Measurements from ENCODE around the gene PGGHG. TPM values are rescaled to one million over a fixed set of nuclear protein-coding genes. Genes with fewer than 3 reads are reported as not detected.

Gene PGGHG
- total and polyA plus RNA-seq, 8 donors, result 3.5 to 44.0 (median 16.2) TPM

- Histone ChIP-seq H3K36me3 (peaks cover 7 to 19% (median 18%) of the 10 kb centered on the region in 4 donors), H3K27ac (no peak overlapping the region), H3K27me3 (peaks cover 0 to 4% (median 3%) of the 10 kb centered on the region in 3 donors), H3K4me1 (no peaks in the 10 kb centered on the region), H3K4me3 (no peak overlapping the region), H3K9me3 (no peaks in the 10 kb centered on the region)
- WGBS, 5 donors, result 66 to 82% (median 71%) methylated on average over 14 of the region's 14 CpGs
- TF ChIP-seq CTCF (IDR thresholded peaks at IDR 0.05) (no peak), POLR2A (IDR thresholded peaks at IDR 0.05) (no peak)
- DNase-seq, result no peak
- intact Hi-C loops (cut with DNase I; ENCODE audit: low total_unique reads), result no loop called here
Observed at GRCh38 chr11:256952-257737, 31.8 kb upstream of the PGGHG start.

DNA sequence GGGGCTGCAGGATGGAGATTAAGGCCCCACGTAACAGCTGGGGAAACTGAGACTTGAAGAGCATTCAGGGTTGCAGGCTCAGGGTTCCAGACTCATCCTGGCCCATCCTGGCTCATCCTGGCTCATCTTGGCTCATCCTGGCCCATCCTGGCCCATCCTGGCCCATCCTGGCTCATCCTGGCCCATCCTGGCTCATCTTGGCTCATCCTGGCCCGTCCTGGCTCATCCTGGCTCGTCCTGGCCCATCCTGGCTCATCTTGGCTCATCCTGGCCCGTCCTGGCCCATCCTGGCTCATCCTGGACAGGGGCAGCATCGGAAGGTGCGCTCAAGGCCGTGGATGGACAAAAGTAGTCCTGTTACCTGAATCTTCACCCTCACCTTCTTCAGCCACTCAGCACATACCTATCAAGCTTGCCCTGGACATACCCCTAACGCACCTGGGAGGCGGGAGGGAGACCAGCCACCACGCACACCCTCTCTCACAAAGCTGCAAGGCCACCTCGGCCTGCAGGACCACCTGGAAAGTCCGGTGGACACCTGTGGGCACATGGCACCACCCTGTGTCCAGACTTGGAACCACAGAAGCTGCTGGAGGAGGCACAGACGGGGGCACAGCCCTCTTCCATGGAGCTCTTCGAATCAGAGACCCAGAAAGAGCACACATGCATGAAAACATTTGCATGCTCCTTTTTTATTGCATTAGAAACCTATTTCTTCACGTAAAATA is 31.0 kb upstream of the PGGHG start:
- 63 to 73% (median 68%) methylated on average over 15 of the region's 15 CpGs for WGBS, 5 donors
- Histone ChIP-seq H3K4me1 (no peaks in the 10 kb centered on the region), H3K9me3 (no peaks in the 10 kb centered on the region), H3K4me3 (no peak overlapping the region), H3K27me3 (peaks cover 0 to 4% (median 3%) of the 10 kb centered on the region in 3 donors), H3K36me3 (peaks cover 0 to 11% (median 10%) of the 10 kb centered on the region in 4 donors), H3K27ac (no peak overlapping the region)
- no peak for TF ChIP-seq POLR2A (IDR thresholded peaks at IDR 0.05)
- no peak for TF ChIP-seq POLR2AphosphoS5 (IDR thresholded peaks at IDR 0.05)
- no peak for TF ChIP-seq EP300 (IDR thresholded peaks at IDR 0.05)
- no peak for TF ChIP-seq CTCF (IDR thresholded peaks at IDR 0.05)
- intact Hi-C loops (cut with DNase I; ENCODE audit: low total_unique reads), result no loop called here
- DNase-seq, result no peak

DNA sequence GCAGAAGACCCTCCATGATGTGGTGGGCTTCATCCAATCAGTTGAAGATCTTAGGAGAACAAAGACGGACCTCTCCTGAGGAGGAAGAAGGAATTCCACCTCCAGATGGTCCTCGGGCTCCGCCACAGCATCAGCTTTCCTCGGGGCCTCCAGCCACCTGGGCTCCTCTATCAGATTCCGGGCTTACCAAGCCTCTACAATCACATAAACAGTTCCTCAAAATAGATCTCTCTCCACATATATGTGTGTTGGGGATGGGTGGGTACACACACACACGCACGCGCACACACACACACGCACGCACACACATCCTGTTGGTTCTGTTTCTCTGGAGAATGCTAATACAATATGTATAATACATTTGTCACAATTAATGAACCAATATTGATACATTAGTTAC is 29.5 kb upstream of the PGGHG start:
- Histone ChIP-seq H3K36me3 (no peaks in the 10 kb centered on the region), H3K27me3 (peaks cover 0 to 4% (median 3%) of the 10 kb centered on the region in 3 donors), H3K9me3 (no peaks in the 10 kb centered on the region), H3K4me1 (no peaks in the 10 kb centered on the region), H3K4me3 (no peak overlapping the region), H3K27ac (no peak overlapping the region)
- 69 to 80% (median 79%) methylated on average over 10 of the region's 10 CpGs for WGBS, 5 donors
- DNase-seq, result no peak
- no peak for TF ChIP-seq POLR2AphosphoS5 (IDR thresholded peaks at IDR 0.05)
- no peak for TF ChIP-seq EP300 (IDR thresholded peaks at IDR 0.05)
- TF ChIP-seq POLR2A (IDR thresholded peaks at IDR 0.05), result no peak
- TF ChIP-seq CTCF (IDR thresholded peaks at IDR 0.05), result no peak
- intact Hi-C loops (cut with DNase I; ENCODE audit: low total_unique reads), result no loop called here

DNA sequence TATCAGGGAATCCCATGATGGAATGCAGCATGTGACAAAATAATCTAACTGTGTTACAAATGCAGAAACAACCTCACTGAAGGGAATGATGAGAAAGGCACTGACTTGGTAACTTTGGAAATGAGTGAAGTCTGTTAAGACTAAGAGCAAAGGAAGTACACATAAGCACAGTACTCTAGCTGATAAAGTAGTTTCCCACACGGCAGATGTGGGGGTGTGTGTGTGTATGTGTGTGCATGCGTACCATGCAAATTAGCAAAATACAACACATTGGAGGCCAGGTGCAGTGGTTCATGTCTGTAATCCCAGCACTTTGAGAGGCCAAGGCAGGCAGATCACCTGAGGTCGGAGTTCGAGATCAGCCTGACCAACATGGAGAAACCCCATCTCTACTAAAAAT is 27.3 kb upstream of the PGGHG start:
- TF ChIP-seq EP300 (IDR thresholded peaks at IDR 0.05), result no peak
- no peak for TF ChIP-seq CTCF (IDR thresholded peaks at IDR 0.05)
- DNase-seq, result no peak
- 86 to 92% (median 89%) methylated on average over 4 of the region's 4 CpGs for WGBS, 5 donors
- no peaks in the 10 kb centered on the region for H3K4me1 ChIP-seq
- intact Hi-C loops (cut with DNase I; ENCODE audit: low total_unique reads), result no loop called here
- peaks cover 0 to 4% (median 3%) of the 10 kb centered on the region in 3 donors for H3K27me3 ChIP-seq
- no peaks in the 10 kb centered on the region for H3K36me3 ChIP-seq
- H3K4me3 ChIP-seq, result no peak overlapping the region
- H3K9me3 ChIP-seq, result peaks cover 0 to 10% (median 0%) of the 10 kb centered on the region in 4 donors
- no peak overlapping the region for H3K27ac ChIP-seq

All from stomach (tissue), 9 donors.